Neural progenitor cell (in vitro differentiated cells): ENCODE results near the gene C3orf70. TPM values are rescaled to one million over a fixed set of nuclear protein-coding genes. Genes with fewer than 3 reads are reported as not detected.
A peak's percentile ranks its signal among the peaks of the same experiment; 100 is the strongest.

Experiments used
- DNase-seq: peaks from one replicate; pipeline ENCODE4 v3.0.0-alpha.2; 2016; ENCODE audit warnings: low spot score
- H2AFZ ChIP-seq: fragments of 200-600 bp; sonication (generic); replicated peaks from 2 replicates; pipeline ENCODE4 v1.6.1; 2016; ENCODE audit warnings: antibody characterized with exemption
- H3F3A ChIP-seq: fragments of 200-600 bp; sonication (generic); 2 replicates; pipeline ENCODE4 v1.6.1; 2016; ENCODE audit warnings: antibody characterized with exemption, low read depth
- H3K27ac ChIP-seq: fragments of 200-600 bp; sonication (generic); 2 replicates; pipeline ENCODE4 v1.5.1; 2016; ENCODE audit warnings: mild to moderate bottlenecking
- H3K27me3 ChIP-seq: fragments of 200-600 bp; sonication (generic); 2 replicates; pipeline ENCODE4 v1.6.1; 2016; ENCODE audit warnings: mild to moderate bottlenecking, moderate library complexity
- H3K36me3 ChIP-seq: fragments of 200-600 bp; sonication (generic); 2 replicates; pipeline ENCODE4 v1.5.1; 2016
- H3K4me1 ChIP-seq: fragments of 200-600 bp; sonication (generic); 2 replicates; pipeline ENCODE4 v1.6.1; 2016; ENCODE audit warnings: mixed run types
- H3K4me2 ChIP-seq: fragments of 200-600 bp; sonication (generic); 2 replicates; pipeline ENCODE4 v1.6.1; 2016
- H3K4me3 ChIP-seq: fragments of 200-600 bp; sonication (generic); 2 replicates; pipeline ENCODE4 v1.5.1; 2016
- H3K79me2 ChIP-seq: fragments of 200-600 bp; sonication (generic); 2 replicates; pipeline ENCODE4 v1.6.1; 2016; ENCODE audit warnings: low read depth
- H3K9ac ChIP-seq: fragments of 200-600 bp; sonication (generic); 2 replicates; pipeline ENCODE4 v1.6.1; 2016
- H3K9me3 ChIP-seq: fragments of 200-600 bp; sonication (generic); 2 replicates; pipeline ENCODE4 v1.5.1; 2016; ENCODE audit warnings: low read depth
- H4K20me1 ChIP-seq: fragments of 200-600 bp; sonication (generic); 2 replicates; pipeline ENCODE4 v1.6.1; 2016; ENCODE audit warnings: low read depth
- H3K27ac Mint-ChIP-seq: 3 replicates; pipeline ENCODE4 v1.8.0; 2021; ENCODE audit warnings: mixed read lengths
- H3K27me3 Mint-ChIP-seq: 2 replicates; pipeline ENCODE4 v1.8.0; 2022; ENCODE audit warnings: low read depth, mild to moderate bottlenecking, inconsistent platforms, moderate library complexity, mixed read lengths; ENCODE audit not compliant: insufficient read depth
- H3K36me3 Mint-ChIP-seq: 3 replicates; pipeline ENCODE4 v1.8.0; 2021; ENCODE audit warnings: mixed read lengths
- H3K4me1 Mint-ChIP-seq: 3 replicates; pipeline ENCODE4 v1.8.0; 2021; ENCODE audit warnings: mixed read lengths
- H3K4me3 Mint-ChIP-seq: 3 replicates; pipeline ENCODE4 v1.8.0; 2021; ENCODE audit warnings: mild to moderate bottlenecking, moderate library complexity, mixed read lengths
- H3K9me3 Mint-ChIP-seq: 3 replicates; pipeline ENCODE4 v1.8.0; 2020; ENCODE audit warnings: mixed read lengths
- CTCF ChIP-seq: fragments of 200-600 bp; sonication (generic); IDR thresholded peaks from 2 replicates; pipeline ENCODE4 v1.5.1; 2017; ENCODE audit warnings: antibody characterized with exemption, mild to moderate bottlenecking
- EZH2 ChIP-seq: fragments of 200-600 bp; sonication (generic); IDR thresholded peaks from 2 replicates; pipeline ENCODE4 v1.6.1; 2017; ENCODE audit warnings: antibody characterized with exemption, mild to moderate bottlenecking, moderate library complexity
- EZH2phosphoT487 ChIP-seq: fragments of 200-600 bp; sonication (generic); IDR thresholded peaks from 2 replicates; pipeline ENCODE4 v1.6.1; 2017; ENCODE audit warnings: antibody characterized with exemption
- total RNA-seq: library from RNA; depleted of rRNA; stranded (reverse); fragments of >200 nt; gene quantifications from 2 replicates; pipeline ENCODE4 v1.2.3, GENCODE V29; 2015; ENCODE audit warnings: low replicate concordance

The C3orf70 gene
- total RNA-seq, 1 donor from 2014 or later = 4.8 TPM

GRCh38 chr3:185134509-185134908 lies 18.4 kb downstream of the C3orf70 start:
- Histone ChIP-seq H3F3A (no peaks in the 10 kb centered on the region), H4K20me1 (no peaks in the 10 kb centered on the region), H2AFZ (no peak overlapping the region), H3K4me3 (no peak overlapping the region), H3K36me3 (no peaks in the 10 kb centered on the region), H3K9ac (no peak overlapping the region), H3K9me3 (no peaks in the 10 kb centered on the region), H3K79me2 (no peaks in the 10 kb centered on the region), H3K27me3 (no peaks in the 10 kb centered on the region), H3K4me1 (peaks cover 6% of the 10 kb centered on the region), H3K27ac (no peak overlapping the region), H3K4me2 (no peak overlapping the region)
- TF ChIP-seq CTCF (no peak), EZH2phosphoT487 (no peak), EZH2 (no peak)
- Mint-ChIP-seq H3K4me1 (no peaks in the 10 kb centered on the region), H3K9me3 (no peaks in the 10 kb centered on the region), H3K36me3 (no peaks in the 10 kb centered on the region), H3K27ac (no peak overlapping the region), H3K27me3 (no peaks in the 10 kb centered on the region), H3K4me3 (no peak overlapping the region)
- DNase-seq = no peak

GRCh38 chr3:185131602-185132256 lies 21.1 kb downstream of the C3orf70 start:
- H3K27ac ChIP-seq = no peak overlapping the region
- H3K9ac ChIP-seq = no peak overlapping the region
- no peak for TF ChIP-seq EZH2phosphoT487
- TF ChIP-seq CTCF = no peak
- no peak for TF ChIP-seq EZH2
- H3K4me1 ChIP-seq = peaks cover 6% of the 10 kb centered on the region
- H3K36me3 Mint-ChIP-seq = no peaks in the 10 kb centered on the region
- H2AFZ ChIP-seq = no peak overlapping the region
- no peak overlapping the region for H3K4me3 Mint-ChIP-seq
- H3K4me1 Mint-ChIP-seq = no peaks in the 10 kb centered on the region
- H3K27me3 Mint-ChIP-seq = no peaks in the 10 kb centered on the region
- H3K27ac Mint-ChIP-seq = no peak overlapping the region
- no peaks in the 10 kb centered on the region for H3K9me3 ChIP-seq
- no peaks in the 10 kb centered on the region for H3F3A ChIP-seq
- no peaks in the 10 kb centered on the region for H4K20me1 ChIP-seq
- H3K4me3 ChIP-seq = no peak overlapping the region
- peak; percentile 31 for DNase-seq
- H3K36me3 ChIP-seq = no peaks in the 10 kb centered on the region
- no peaks in the 10 kb centered on the region for H3K9me3 Mint-ChIP-seq
- no peaks in the 10 kb centered on the region for H3K79me2 ChIP-seq
- H3K4me2 ChIP-seq = no peak overlapping the region
- no peaks in the 10 kb centered on the region for H3K27me3 ChIP-seq

GRCh38 chr3:185129083-185129482 lies 23.8 kb downstream of the C3orf70 start:
- no peaks in the 10 kb centered on the region for H3K27me3 Mint-ChIP-seq
- Histone ChIP-seq H3K4me1 (peaks cover 6% of the 10 kb centered on the region), H3F3A (no peaks in the 10 kb centered on the region), H3K4me2 (no peak overlapping the region), H3K79me2 (no peaks in the 10 kb centered on the region), H3K27ac (no peak overlapping the region), H2AFZ (no peak overlapping the region), H3K36me3 (no peaks in the 10 kb centered on the region), H4K20me1 (no peaks in the 10 kb centered on the region), H3K9me3 (no peaks in the 10 kb centered on the region), H3K27me3 (no peaks in the 10 kb centered on the region), H3K9ac (no peak overlapping the region), H3K4me3 (no peak overlapping the region)
- no peaks in the 10 kb centered on the region for H3K9me3 Mint-ChIP-seq
- no peak overlapping the region for H3K27ac Mint-ChIP-seq
- DNase-seq = no peak
- no peaks in the 10 kb centered on the region for H3K4me1 Mint-ChIP-seq
- no peak overlapping the region for H3K4me3 Mint-ChIP-seq
- TF ChIP-seq EZH2phosphoT487 = no peak
- no peaks in the 10 kb centered on the region for H3K36me3 Mint-ChIP-seq

- Mint-ChIP-seq H3K36me3 (no peaks in the 10 kb centered on the region), H3K4me3 (no peak overlapping the region), H3K27me3 (no peaks in the 10 kb centered on the region), H3K9me3 (no peaks in the 10 kb centered on the region), H3K4me1 (no peaks in the 10 kb centered on the region), H3K27ac (no peak overlapping the region)
- H3K79me2 ChIP-seq = no peaks in the 10 kb centered on the region
- H3K27ac ChIP-seq = no peak overlapping the region
- no peaks in the 10 kb centered on the region for H3K4me1 ChIP-seq
- no peak overlapping the region for H3K9ac ChIP-seq
- no peak overlapping the region for H3K4me2 ChIP-seq
- TF ChIP-seq CTCF = no peak
- TF ChIP-seq EZH2 = no peak
- TF ChIP-seq EZH2phosphoT487 = no peak
- no peaks in the 10 kb centered on the region for H3K36me3 ChIP-seq
- H2AFZ ChIP-seq = no peak overlapping the region
- no peaks in the 10 kb centered on the region for H3F3A ChIP-seq
- H3K9me3 ChIP-seq = no peaks in the 10 kb centered on the region
- no peaks in the 10 kb centered on the region for H3K27me3 ChIP-seq
- DNase-seq = no peak
- H4K20me1 ChIP-seq = no peaks in the 10 kb centered on the region
- no peak overlapping the region for H3K4me3 ChIP-seq
Observed at GRCh38 chr3:185126201-185126600, 26.7 kb downstream of the C3orf70 start.
